Neural progenitor cell (in vitro differentiated cells): ENCODE measurements around the gene C4BPA. TPM values are rescaled to one million over a fixed set of nuclear protein-coding genes. Genes with fewer than 3 reads are reported as not detected.

ENCODE experiments used
- DNase-seq: peaks from one replicate; pipeline ENCODE4 v3.0.0-alpha.2; 2016; ENCODE audit warnings: low spot score
- H2AFZ ChIP-seq: fragments of 200-600 bp; sonication (generic); replicated peaks from 2 replicates; pipeline ENCODE4 v1.6.1; 2016; ENCODE audit warnings: antibody characterized with exemption
- H3F3A ChIP-seq: fragments of 200-600 bp; sonication (generic); 2 replicates; pipeline ENCODE4 v1.6.1; 2016; ENCODE audit warnings: antibody characterized with exemption, low read depth
- H3K27ac ChIP-seq: fragments of 200-600 bp; sonication (generic); 2 replicates; pipeline ENCODE4 v1.5.1; 2016; ENCODE audit warnings: mild to moderate bottlenecking
- H3K27me3 ChIP-seq: fragments of 200-600 bp; sonication (generic); 2 replicates; pipeline ENCODE4 v1.6.1; 2016; ENCODE audit warnings: mild to moderate bottlenecking, moderate library complexity
- H3K36me3 ChIP-seq: fragments of 200-600 bp; sonication (generic); 2 replicates; pipeline ENCODE4 v1.5.1; 2016
- H3K4me1 ChIP-seq: fragments of 200-600 bp; sonication (generic); 2 replicates; pipeline ENCODE4 v1.6.1; 2016; ENCODE audit warnings: mixed run types
- H3K4me2 ChIP-seq: fragments of 200-600 bp; sonication (generic); 2 replicates; pipeline ENCODE4 v1.6.1; 2016
- H3K4me3 ChIP-seq: fragments of 200-600 bp; sonication (generic); 2 replicates; pipeline ENCODE4 v1.5.1; 2016
- H3K79me2 ChIP-seq: fragments of 200-600 bp; sonication (generic); 2 replicates; pipeline ENCODE4 v1.6.1; 2016; ENCODE audit warnings: low read depth
- H3K9ac ChIP-seq: fragments of 200-600 bp; sonication (generic); 2 replicates; pipeline ENCODE4 v1.6.1; 2016
- H3K9me3 ChIP-seq: fragments of 200-600 bp; sonication (generic); 2 replicates; pipeline ENCODE4 v1.5.1; 2016; ENCODE audit warnings: low read depth
- H4K20me1 ChIP-seq: fragments of 200-600 bp; sonication (generic); 2 replicates; pipeline ENCODE4 v1.6.1; 2016; ENCODE audit warnings: low read depth
- H3K27ac Mint-ChIP-seq: 3 replicates; pipeline ENCODE4 v1.8.0; 2021; ENCODE audit warnings: mixed read lengths
- H3K27me3 Mint-ChIP-seq: 2 replicates; pipeline ENCODE4 v1.8.0; 2022; ENCODE audit warnings: low read depth, mild to moderate bottlenecking, inconsistent platforms, moderate library complexity, mixed read lengths; ENCODE audit not compliant: insufficient read depth
- H3K36me3 Mint-ChIP-seq: 3 replicates; pipeline ENCODE4 v1.8.0; 2021; ENCODE audit warnings: mixed read lengths
- H3K4me1 Mint-ChIP-seq: 3 replicates; pipeline ENCODE4 v1.8.0; 2021; ENCODE audit warnings: mixed read lengths
- H3K4me3 Mint-ChIP-seq: 3 replicates; pipeline ENCODE4 v1.8.0; 2021; ENCODE audit warnings: mild to moderate bottlenecking, moderate library complexity, mixed read lengths
- H3K9me3 Mint-ChIP-seq: 3 replicates; pipeline ENCODE4 v1.8.0; 2020; ENCODE audit warnings: mixed read lengths
- EZH2 ChIP-seq: fragments of 200-600 bp; sonication (generic); IDR thresholded peaks from 2 replicates; pipeline ENCODE4 v1.6.1; 2017; ENCODE audit warnings: antibody characterized with exemption, mild to moderate bottlenecking, moderate library complexity
- EZH2phosphoT487 ChIP-seq: fragments of 200-600 bp; sonication (generic); IDR thresholded peaks from 2 replicates; pipeline ENCODE4 v1.6.1; 2017; ENCODE audit warnings: antibody characterized with exemption
- total RNA-seq: library from RNA; depleted of rRNA; stranded (reverse); fragments of >200 nt; gene quantifications from 2 replicates; pipeline ENCODE4 v1.2.3, GENCODE V29; 2015; ENCODE audit warnings: low replicate concordance
- TF ChIP-seq, protein P1 (sequence below): fragments of 200-600 bp; sonication (generic); IDR thresholded peaks from 2 replicates; pipeline ENCODE4 v1.5.1; 2017; ENCODE audit warnings: antibody characterized with exemption, mild to moderate bottlenecking

The C4BPA gene
- total RNA-seq, 1 donor from 2014 or later = not detected

DNA sequence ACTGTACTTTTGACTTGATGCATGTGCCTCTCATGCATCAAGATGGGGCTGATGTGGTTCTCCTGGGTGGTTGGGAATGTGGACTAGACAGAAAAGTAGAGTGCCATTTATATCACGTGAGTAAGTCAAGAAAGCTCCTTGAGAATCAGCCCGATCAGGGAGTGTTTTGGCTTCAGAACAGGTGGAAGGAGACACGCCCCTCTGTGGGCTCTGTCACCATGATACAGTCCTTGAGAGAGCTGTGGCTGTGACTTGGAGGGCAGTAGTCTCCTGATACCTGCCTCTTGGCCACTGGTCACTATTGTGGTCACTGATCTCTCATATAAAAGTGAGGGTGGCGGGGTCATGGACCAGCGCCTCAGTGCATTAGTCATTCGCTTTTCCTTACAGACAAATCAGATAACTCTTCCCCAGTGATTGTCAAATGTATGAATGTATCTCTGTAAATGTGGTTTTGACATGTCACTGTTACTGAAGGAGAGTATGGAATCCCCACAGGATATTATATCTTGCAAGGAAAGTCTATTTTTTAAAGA, 24.3 kb upstream of the C4BPA start:
- H3K79me2 ChIP-seq = no peaks in the 10 kb centered on the region

DNA sequence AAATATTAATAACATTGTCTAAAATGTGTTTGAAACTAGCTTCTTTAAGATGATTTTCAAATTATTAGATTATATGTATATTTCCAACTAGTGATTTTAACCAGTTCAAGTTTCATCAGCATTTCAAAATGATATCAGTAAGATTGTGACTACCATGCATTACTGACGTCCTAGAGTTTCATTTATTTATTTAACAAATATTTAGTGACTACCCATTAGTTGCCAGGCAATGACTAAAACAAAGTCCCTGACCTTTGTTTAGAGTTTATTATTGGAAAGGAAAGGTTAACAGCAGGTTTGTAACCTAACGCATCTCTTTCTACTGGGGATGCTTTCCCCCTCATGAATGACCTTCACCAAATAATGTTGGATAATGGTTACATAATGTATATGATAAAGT, 22.9 kb upstream of the C4BPA start:
- no peak overlapping the region for H2AFZ ChIP-seq
- Mint-ChIP-seq H3K9me3 (no peaks in the 10 kb centered on the region), H3K4me1 (peaks cover 4% of the 10 kb centered on the region), H3K36me3 (no peaks in the 10 kb centered on the region), H3K27ac (no peak overlapping the region), H3K4me3 (no peak overlapping the region), H3K27me3 (peaks cover 2% of the 10 kb centered on the region)
- no peaks in the 10 kb centered on the region for H3K9me3 ChIP-seq
- H3K4me3 ChIP-seq = no peak overlapping the region
- TF ChIP-seq, protein P1, sequence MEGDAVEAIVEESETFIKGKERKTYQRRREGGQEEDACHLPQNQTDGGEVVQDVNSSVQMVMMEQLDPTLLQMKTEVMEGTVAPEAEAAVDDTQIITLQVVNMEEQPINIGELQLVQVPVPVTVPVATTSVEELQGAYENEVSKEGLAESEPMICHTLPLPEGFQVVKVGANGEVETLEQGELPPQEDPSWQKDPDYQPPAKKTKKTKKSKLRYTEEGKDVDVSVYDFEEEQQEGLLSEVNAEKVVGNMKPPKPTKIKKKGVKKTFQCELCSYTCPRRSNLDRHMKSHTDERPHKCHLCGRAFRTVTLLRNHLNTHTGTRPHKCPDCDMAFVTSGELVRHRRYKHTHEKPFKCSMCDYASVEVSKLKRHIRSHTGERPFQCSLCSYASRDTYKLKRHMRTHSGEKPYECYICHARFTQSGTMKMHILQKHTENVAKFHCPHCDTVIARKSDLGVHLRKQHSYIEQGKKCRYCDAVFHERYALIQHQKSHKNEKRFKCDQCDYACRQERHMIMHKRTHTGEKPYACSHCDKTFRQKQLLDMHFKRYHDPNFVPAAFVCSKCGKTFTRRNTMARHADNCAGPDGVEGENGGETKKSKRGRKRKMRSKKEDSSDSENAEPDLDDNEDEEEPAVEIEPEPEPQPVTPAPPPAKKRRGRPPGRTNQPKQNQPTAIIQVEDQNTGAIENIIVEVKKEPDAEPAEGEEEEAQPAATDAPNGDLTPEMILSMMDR = no peak
- no peak for TF ChIP-seq EZH2
- TF ChIP-seq EZH2phosphoT487 = no peak
- H3K27ac ChIP-seq = no peak overlapping the region
- no peak for DNase-seq
- no peaks in the 10 kb centered on the region for H3K27me3 ChIP-seq
- no peak overlapping the region for H3K9ac ChIP-seq
- H3K36me3 ChIP-seq = no peaks in the 10 kb centered on the region
- H3K79me2 ChIP-seq = no peaks in the 10 kb centered on the region
- H3F3A ChIP-seq = no peaks in the 10 kb centered on the region
- no peaks in the 10 kb centered on the region for H4K20me1 ChIP-seq
- H3K4me2 ChIP-seq = no peak overlapping the region
- H3K4me1 ChIP-seq = no peaks in the 10 kb centered on the region

More for the DNA sequence above, 24.3 kb upstream of the C4BPA start:
- Histone ChIP-seq H3F3A (no peaks in the 10 kb centered on the region), H3K27ac (no peak overlapping the region), H3K9ac (no peak overlapping the region), H4K20me1 (no peaks in the 10 kb centered on the region), H3K36me3 (no peaks in the 10 kb centered on the region), H2AFZ (no peak overlapping the region), H3K4me2 (no peak overlapping the region), H3K4me3 (no peak overlapping the region), H3K4me1 (no peaks in the 10 kb centered on the region), H3K27me3 (no peaks in the 10 kb centered on the region), H3K9me3 (no peaks in the 10 kb centered on the region)
- TF ChIP-seq EZH2phosphoT487 (no peak), EZH2 (no peak)
- Mint-ChIP-seq H3K4me3 (no peak overlapping the region), H3K4me1 (peaks cover 4% of the 10 kb centered on the region), H3K27me3 (peaks cover 2% of the 10 kb centered on the region), H3K36me3 (no peaks in the 10 kb centered on the region), H3K9me3 (no peaks in the 10 kb centered on the region), H3K27ac (no peak overlapping the region)
- no peak for DNase-seq

GRCh38 chr1:207081806-207082205, 22.2 kb upstream of the C4BPA start:
- no peaks in the 10 kb centered on the region for H3K27me3 ChIP-seq

GRCh38 chr1:207084232-207084631, 19.8 kb upstream of the C4BPA start:
- no peak for DNase-seq
- H3K9me3 ChIP-seq = no peaks in the 10 kb centered on the region
- H3K27me3 ChIP-seq = no peaks in the 10 kb centered on the region
- Mint-ChIP-seq H3K27ac (no peak overlapping the region), H3K4me3 (no peak overlapping the region), H3K27me3 (no peaks in the 10 kb centered on the region), H3K36me3 (no peaks in the 10 kb centered on the region), H3K4me1 (peaks cover 2% of the 10 kb centered on the region), H3K9me3 (no peaks in the 10 kb centered on the region)
- no peaks in the 10 kb centered on the region for H3K79me2 ChIP-seq
- no peaks in the 10 kb centered on the region for H4K20me1 ChIP-seq
- no peak for TF ChIP-seq EZH2phosphoT487
- TF ChIP-seq, protein P1 = no peak
- no peak for TF ChIP-seq EZH2
- H3K36me3 ChIP-seq = no peaks in the 10 kb centered on the region
- H3F3A ChIP-seq = no peaks in the 10 kb centered on the region
- H3K4me2 ChIP-seq = no peak overlapping the region
- no peak overlapping the region for H3K27ac ChIP-seq
- no peak overlapping the region for H3K4me3 ChIP-seq
- no peaks in the 10 kb centered on the region for H3K4me1 ChIP-seq
- no peak overlapping the region for H3K9ac ChIP-seq
- no peak overlapping the region for H2AFZ ChIP-seq

More at GRCh38 chr1:207081806-207082205, 22.2 kb upstream of the C4BPA start:
- no peak overlapping the region for H3K27ac ChIP-seq
- Mint-ChIP-seq H3K27me3 (peaks cover 2% of the 10 kb centered on the region), H3K27ac (no peak overlapping the region), H3K4me3 (no peak overlapping the region), H3K4me1 (peaks cover 4% of the 10 kb centered on the region), H3K9me3 (no peaks in the 10 kb centered on the region), H3K36me3 (no peaks in the 10 kb centered on the region)
- no peaks in the 10 kb centered on the region for H4K20me1 ChIP-seq
- H3K36me3 ChIP-seq = no peaks in the 10 kb centered on the region
- no peaks in the 10 kb centered on the region for H3K4me1 ChIP-seq
- no peak overlapping the region for H2AFZ ChIP-seq
- no peak overlapping the region for H3K4me2 ChIP-seq
- no peak overlapping the region for H3K9ac ChIP-seq
- H3K9me3 ChIP-seq = no peaks in the 10 kb centered on the region
- no peak overlapping the region for H3K4me3 ChIP-seq
- H3K79me2 ChIP-seq = no peaks in the 10 kb centered on the region
- no peaks in the 10 kb centered on the region for H3F3A ChIP-seq
- TF ChIP-seq EZH2phosphoT487 (no peak), EZH2 (no peak)
- TF ChIP-seq, protein P1 = no peak
- DNase-seq = no peak
